HepG2 (cell line): ENCODE measurements around the gene ADRA1B. TPM values are rescaled to one million over a fixed set of nuclear protein-coding genes. Genes with fewer than 3 reads are reported as not detected.

Experiments used
- ATAC-seq: fragments of 200-7000 bp; cut with Tn5 transposase; 3 replicates; pipeline ENCODE4 v1.9.1; 2020; ENCODE audit warnings: mild to moderate bottlenecking, moderate library complexity
- BruUV-seq: library from RNA; stranded (reverse); fragments of 400-500 nt; replicated peaks from 2 replicates; lab custom pipeline; 2021; lab: Mats Ljungman, UMichigan
- CTCF ChIA-PET: fragments of 300-600 bp; formaldehyde crosslinking; extraction: SDS; loops from one replicate; lab custom pipeline; 2021; ENCODE audit warnings: low total read pairs, inconsistent platforms, low intra/inter-chr PET ratio; lab: Yijun Ruan, JAX
- POLR2A ChIA-PET: fragments of 350-600 bp; sonication (Branson Sonifier 250); formaldehyde crosslinking; loops from one replicate; lab custom pipeline; 2020; ENCODE audit warnings: antibody characterized with exemption, inconsistent platforms; lab: Yijun Ruan, JAX
- DNase-seq: peaks from one replicate; pipeline ENCODE4 v3.0.0-alpha.2; 2015; ENCODE audit warnings: low spot score
- FAIRE-seq: peaks from 3 replicates; lab custom pipeline; 2011; peaks lifted over from hg19 to GRCh38; lab: Jason Lieb, UNC
- H2AFZ ChIP-seq: one replicate; pipeline ENCODE4 v1.6.1; 2011; ENCODE audit warnings: low read length, inconsistent platforms
- H3K27ac ChIP-seq: fragments of 300-600 bp; 3 replicates; pipeline ENCODE4 v1.8.0; 2011; ENCODE audit warnings: mixed run types, mild to moderate bottlenecking, mixed read lengths, low read length, inconsistent platforms; ENCODE audit not compliant: insufficient read depth; ENCODE audit errors: extremely low read length
- H3K27me3 ChIP-seq, 2 experiments: fragments of 200-600 bp in 1 of 2; 2 replicates in 1 of 2; 3 replicates in 1 of 2; pipeline versions ENCODE4 v1.6.0 to v1.8.0; 2011; ENCODE audit warnings: low read length in 2 of 2, mild to moderate bottlenecking in 2 of 2, moderate library complexity in 2 of 2, inconsistent platforms in 1 of 2; ENCODE audit not compliant: insufficient read depth in 2 of 2, control insufficient read depth in 1 of 2
- H3K36me3 ChIP-seq, 2 experiments: fragments of 200-600 bp in 1 of 2; replicated peaks in 1 of 2; 2 replicates in 1 of 2; 3 replicates in 1 of 2; pipeline versions ENCODE4 v1.5.1 to v1.8.0; 2011; ENCODE audit warnings: low read length in 2 of 2, inconsistent platforms in 1 of 2; ENCODE audit not compliant: insufficient read depth in 2 of 2, control insufficient read depth in 1 of 2
- H3K4me1 ChIP-seq: 2 replicates; pipeline ENCODE4 v1.5.1; 2012; ENCODE audit warnings: low read length, inconsistent platforms; ENCODE audit not compliant: insufficient read depth
- H3K4me2 ChIP-seq: 2 replicates; pipeline ENCODE4 v1.6.0; 2011; ENCODE audit warnings: low read depth, low read length, inconsistent platforms
- H3K4me3 ChIP-seq, 3 experiments: fragments of 200-600 bp in 1 of 3; sonication (generic), shearing (Covaris generic) in 1 of 3; replicated peaks in 1 of 3; 2 replicates each; pipeline ENCODE4 v1.5.1; 2011 to 2016; ENCODE audit warnings: low read length in 3 of 3, inconsistent platforms in 2 of 3, low read depth in 2 of 3, mild to moderate bottlenecking in 2 of 3, control low read depth in 1 of 3, mixed read lengths in 1 of 3; ENCODE audit not compliant: insufficient read depth in 1 of 3
- H3K79me2 ChIP-seq: one replicate; pipeline ENCODE4 v1.6.1; 2011; ENCODE audit warnings: low read length, inconsistent platforms; ENCODE audit not compliant: insufficient read depth
- H3K9ac ChIP-seq: 2 replicates; pipeline ENCODE4 v1.6.0; 2011; ENCODE audit warnings: mild to moderate bottlenecking, low read depth, low read length, inconsistent platforms; ENCODE audit not compliant: insufficient read depth
- H3K9me3 ChIP-seq: 2 replicates; pipeline ENCODE4 v1.5.1; 2012; ENCODE audit warnings: mild to moderate bottlenecking, low read length
- H4K20me1 ChIP-seq: 2 replicates; pipeline ENCODE4 v1.6.0; 2011; ENCODE audit warnings: inconsistent platforms, mild to moderate bottlenecking, low read length, moderate library complexity; ENCODE audit not compliant: insufficient read depth
- CC2D1A ChIP-seq: sonication (generic); formaldehyde crosslinking; IDR thresholded peaks from 2 replicates; pipeline ENCODE4 v1.8.1; 2023; ENCODE audit warnings: mild to moderate bottlenecking, missing genetic modification reagents
- KDM4B ChIP-seq: sonication (generic); formaldehyde crosslinking; IDR thresholded peaks from 2 replicates; pipeline ENCODE4 v1.4.0; 2020; ENCODE audit warnings: missing genetic modification reagents
- KLF6 ChIP-seq: IDR thresholded peaks from 2 replicates; pipeline ENCODE4 v1.8.0; 2016; ENCODE audit warnings: missing biosample characterization, missing genetic modification reagents
- MAZ ChIP-seq, 2 experiments: sonication (generic) in 1 of 2; formaldehyde crosslinking in 1 of 2; IDR thresholded peaks; 2 replicates each; pipeline versions ENCODE4 v1.5.0 to v1.6.1; 2012 to 2020; ENCODE audit warnings: low read depth in 2 of 2, mild to moderate bottlenecking in 2 of 2, borderline replicate concordance in 1 of 2, improper control_type of control experiment in 1 of 2, low read length in 1 of 2, missing genetic modification reagents in 1 of 2, moderate library complexity in 1 of 2
- RAD51 ChIP-seq: fragments of 450-650 bp; IDR thresholded peaks from 2 replicates; pipeline ENCODE4 v1.6.1; 2016; ENCODE audit warnings: borderline replicate concordance
- STAT5B ChIP-seq: sonication (generic); formaldehyde crosslinking; IDR thresholded peaks from 2 replicates; pipeline ENCODE4 v1.4.0; 2020; ENCODE audit warnings: missing genetic modification reagents
- TOPORS ChIP-seq: sonication (generic); formaldehyde crosslinking; IDR thresholded peaks from 2 replicates; pipeline ENCODE4 v1.8.0; 2023; ENCODE audit warnings: mild to moderate bottlenecking, missing genetic modification reagents
- XBP1 ChIP-seq: sonication (generic); formaldehyde crosslinking; IDR thresholded peaks from 2 replicates; pipeline ENCODE4 v1.5.0; 2020; ENCODE audit warnings: missing genetic modification reagents
- ZNF460 ChIP-seq: sonication (generic); formaldehyde crosslinking; IDR thresholded peaks from 2 replicates; pipeline ENCODE4 v1.5.1; 2020; ENCODE audit warnings: missing genetic modification reagents, mild to moderate bottlenecking, borderline replicate concordance
- ZNF547 ChIP-seq: sonication (generic); formaldehyde crosslinking; IDR thresholded peaks from 2 replicates; pipeline ENCODE4 v1.5.1; 2020; ENCODE audit warnings: mild to moderate bottlenecking, missing genetic modification reagents
- ZNF777 ChIP-seq: sonication (generic); formaldehyde crosslinking; IDR thresholded peaks from 2 replicates; pipeline ENCODE4 v1.4.0; 2020; ENCODE audit warnings: missing genetic modification reagents
- WGBS: methylation state at CpG from one replicate; pipeline ENCODE4 v1.1.6; 2017; ENCODE audit warnings: low lambda C conversion rate; 5-methylcytosine and 5-hydroxymethylcytosine counted together
- in situ Hi-C: cut with HindIII; loops from 2 replicates; pipeline ENCODE4 v1.10.0; 2017; ENCODE audit warnings: low pct_unique_long_range_greater_than_20kb; ENCODE audit not compliant: extremely low pct_ligation_motif_present
- intact Hi-C: fragments of 100-400 bp; cut with micrococcal nuclease; formaldehyde crosslinking; loops from one replicate; pipeline ENCODE4 v1.10.0; 2022; ENCODE audit not compliant: unreplicated experiment
- polyA plus RNA-seq, 8 experiments: library from polyadenylated mRNA; depleted of rRNA in 3 of 8; stranded (reverse) in 7 of 8; unstranded in 1 of 8; fragments of >200 nt; fragmentation: Illumina TruSeq in 4 of 8; extraction: Trizol in 4 of 8; gene quantifications; 2 replicates each; pipeline versions ENCODE4 v1.2.1 to v1.2.3, GENCODE V29; 2011 to 2016; ENCODE audit warnings: low read depth in 4 of 8, missing spikeins in 1 of 8, mixed read lengths in 1 of 8; ENCODE audit not compliant: insufficient read depth in 1 of 8
- total RNA-seq, 5 experiments: library from RNA; depleted of rRNA; stranded (reverse); fragments of >200 nt; fragmentation: Illumina TruSeq; extraction: Trizol; gene quantifications; 2 replicates each; pipeline ENCODE4 v1.2.3, GENCODE V29; 2016; ENCODE audit warnings: low read depth in 1 of 5
- TF ChIP-seq, protein P1 (sequence below): sonication (generic); formaldehyde crosslinking; IDR thresholded peaks from 2 replicates; pipeline ENCODE4 v1.8.0; 2022; ENCODE audit warnings: missing genetic modification reagents, mild to moderate bottlenecking, borderline replicate concordance
- TF ChIP-seq, protein P2 (sequence below): IDR thresholded peaks from 2 replicates; pipeline ENCODE4 v1.6.1; 2016; ENCODE audit warnings: mild to moderate bottlenecking, missing biosample characterization, missing genetic modification reagents

The ADRA1B gene
- total and polyA plus RNA-seq, 2 of the 13 experiments (the other 11 are each of a cell fraction or from before 2014, with no cell fraction given) = not detected

GRCh38 chr5:159913501-159913900 is 2.8 kb upstream of the ADRA1B start (continued):
- no peak for TF ChIP-seq CC2D1A (CRISPR knock-in tag)

DNA sequence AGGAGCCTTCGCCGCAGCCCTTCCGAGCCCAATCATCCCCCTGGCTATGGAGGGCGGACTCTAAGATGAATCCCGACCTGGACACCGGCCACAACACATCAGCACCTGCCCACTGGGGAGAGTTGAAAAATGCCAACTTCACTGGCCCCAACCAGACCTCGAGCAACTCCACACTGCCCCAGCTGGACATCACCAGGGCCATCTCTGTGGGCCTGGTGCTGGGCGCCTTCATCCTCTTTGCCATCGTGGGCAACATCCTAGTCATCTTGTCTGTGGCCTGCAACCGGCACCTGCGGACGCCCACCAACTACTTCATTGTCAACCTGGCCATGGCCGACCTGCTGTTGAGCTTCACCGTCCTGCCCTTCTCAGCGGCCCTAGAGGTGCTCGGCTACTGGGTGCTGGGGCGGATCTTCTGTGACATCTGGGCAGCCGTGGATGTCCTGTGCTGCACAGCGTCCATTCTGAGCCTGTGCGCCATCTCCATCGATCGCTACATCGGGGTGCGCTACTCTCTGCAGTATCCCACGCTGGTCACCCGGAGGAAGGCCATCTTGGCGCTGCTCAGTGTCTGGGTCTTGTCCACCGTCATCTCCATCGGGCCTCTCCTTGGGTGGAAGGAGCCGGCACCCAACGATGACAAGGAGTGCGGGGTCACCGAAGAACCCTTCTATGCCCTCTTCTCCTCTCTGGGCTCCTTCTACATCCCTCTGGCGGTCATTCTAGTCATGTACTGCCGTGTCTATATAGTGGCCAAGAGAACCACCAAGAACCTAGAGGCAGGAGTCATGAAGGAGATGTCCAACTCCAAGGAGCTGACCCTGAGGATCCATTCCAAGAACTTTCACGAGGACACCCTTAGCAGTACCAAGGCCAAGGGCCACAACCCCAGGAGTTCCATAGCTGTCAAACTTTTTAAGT is 819 bp downstream of the ADRA1B start:
- no peaks in the 10 kb centered on the region for H4K20me1 ChIP-seq
- no peaks in the 10 kb centered on the region for H3K79me2 ChIP-seq
- peak; percentile 47 for ATAC-seq
- no peak overlapping the region for H2AFZ ChIP-seq
- H3K4me3 ChIP-seq = peak overlapping the region in 1 of 3 experiments; percentile 31; a peak in 1 of 6 replicates
- H3K9me3 ChIP-seq = no peaks in the 10 kb centered on the region
- intact Hi-C loops (loop anchor here (1.0 to 10.0 kb wide), 2 partner anchors 402 to 473 kb away; no protein-coding TSS in a partner anchor), in situ Hi-C loops (loop anchor here (10.0 kb wide), 1 partner anchor 472 kb away; no protein-coding TSS in a partner anchor)
- H3K4me1 ChIP-seq = no peaks in the 10 kb centered on the region
- DNase-seq = no peak
- no peak overlapping the region for H3K27ac ChIP-seq
- BruUV-seq = no TSS peak
- H3K9ac ChIP-seq = no peak overlapping the region
- CTCF ChIA-PET = no interaction called here
- peak overlapping the region; percentile 12; the same call in 1 of the 2 replicates for H3K4me2 ChIP-seq
- 70% methylated on average over 16 of the region's 36 CpGs for WGBS
- H3K36me3 ChIP-seq = no peaks in the 10 kb centered on the region
- no peak for FAIRE-seq
- TF ChIP-seq KLF6 (CRISPR knock-in tag) (no peak), XBP1 (CRISPR knock-in tag) (no peak), MAZ (IDR thresholded peaks at IDR 0.05; ENCODE audit: borderline replicate concordance, low read depth, low read length) (no peak), MAZ (CRISPR knock-in tag; IDR thresholded peaks at IDR 0.05; ENCODE audit: low read depth) (no peak), ZNF547 (no peak), ZNF460 (CRISPR knock-in tag) (no peak), RAD51 (no peak), TOPORS (CRISPR knock-in tag) (no peak), KDM4B (CRISPR knock-in tag) (no peak), ZNF777 (CRISPR knock-in tag) (no peak), STAT5B (CRISPR knock-in tag) (no peak)
- TF ChIP-seq, protein P1, sequence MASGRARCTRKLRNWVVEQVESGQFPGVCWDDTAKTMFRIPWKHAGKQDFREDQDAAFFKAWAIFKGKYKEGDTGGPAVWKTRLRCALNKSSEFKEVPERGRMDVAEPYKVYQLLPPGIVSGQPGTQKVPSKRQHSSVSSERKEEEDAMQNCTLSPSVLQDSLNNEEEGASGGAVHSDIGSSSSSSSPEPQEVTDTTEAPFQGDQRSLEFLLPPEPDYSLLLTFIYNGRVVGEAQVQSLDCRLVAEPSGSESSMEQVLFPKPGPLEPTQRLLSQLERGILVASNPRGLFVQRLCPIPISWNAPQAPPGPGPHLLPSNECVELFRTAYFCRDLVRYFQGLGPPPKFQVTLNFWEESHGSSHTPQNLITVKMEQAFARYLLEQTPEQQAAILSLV (CRISPR knock-in tag) = no peak
- TF ChIP-seq, protein P2, sequence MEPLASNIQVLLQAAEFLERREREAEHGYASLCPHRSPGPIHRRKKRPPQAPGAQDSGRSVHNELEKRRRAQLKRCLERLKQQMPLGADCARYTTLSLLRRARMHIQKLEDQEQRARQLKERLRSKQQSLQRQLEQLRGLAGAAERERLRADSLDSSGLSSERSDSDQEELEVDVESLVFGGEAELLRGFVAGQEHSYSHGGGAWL (CRISPR knock-in tag) = no peak
- POLR2A ChIA-PET = no interaction called here
- H3K27me3 ChIP-seq = peaks cover 2 to 47% of the 10 kb centered on the region in 2 experiments; a peak in 4 of 5 replicates
